Stimulated activated memory B cell treated with anti-CD40 and anti-IgM and Interleukin-4, amounts not matched to agents 10 μg/mL and 1 μg/mL and 100 μg/mL, for 72 hours (primary cell): ENCODE measurements around the gene EPHB2.

Experiments used
- ATAC-seq: fragments of 150-1000 bp; cut with Tn5 transposase; 2 replicates; pipeline ENCODE4 v1.10.0; 2021
- H3K27ac Mint-ChIP-seq: one replicate; pipeline ENCODE4 v1.8.0; 2022; ENCODE audit warnings: mild to moderate bottlenecking, mixed read lengths
- H3K27me3 Mint-ChIP-seq: one replicate; pipeline ENCODE4 v1.8.0; 2022; ENCODE audit warnings: mixed read lengths
- H3K36me3 Mint-ChIP-seq: one replicate; pipeline ENCODE4 v1.8.0; 2022; ENCODE audit warnings: mixed read lengths
- H3K4me1 Mint-ChIP-seq: one replicate; pipeline ENCODE4 v1.8.0; 2022; ENCODE audit warnings: mixed read lengths
- H3K4me3 Mint-ChIP-seq: one replicate; pipeline ENCODE4 v1.8.0; 2022; ENCODE audit warnings: mild to moderate bottlenecking, moderate library complexity, mixed read lengths
- H3K9me3 Mint-ChIP-seq: one replicate; pipeline ENCODE4 v1.8.0; 2022; ENCODE audit warnings: mixed read lengths

EPHB2 gene

DNA sequence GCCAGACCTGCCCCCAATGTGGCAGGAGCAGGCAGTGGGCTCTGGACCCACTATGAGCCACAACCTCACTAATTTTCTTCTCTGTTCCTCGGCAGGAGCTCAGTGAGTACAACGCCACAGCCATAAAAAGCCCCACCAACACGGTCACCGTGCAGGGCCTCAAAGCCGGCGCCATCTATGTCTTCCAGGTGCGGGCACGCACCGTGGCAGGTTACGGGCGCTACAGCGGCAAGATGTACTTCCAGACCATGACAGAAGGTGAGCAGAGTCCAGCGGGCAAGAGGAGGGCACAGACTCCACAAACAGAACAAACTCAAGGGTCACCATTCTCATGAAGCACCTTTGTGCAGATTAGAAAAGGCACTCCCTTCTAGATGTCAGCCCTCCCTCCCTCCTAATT is 182.2 kb downstream of the EPHB2 start:
- H3K27ac Mint-ChIP-seq: no peak overlapping the region
- H3K27me3 Mint-ChIP-seq: peaks cover 69% of the 10 kb centered on the region
- H3K9me3 Mint-ChIP-seq: no peaks in the 10 kb centered on the region
- no peaks in the 10 kb centered on the region for H3K36me3 Mint-ChIP-seq
- H3K4me3 Mint-ChIP-seq: no peak overlapping the region
- no peak for ATAC-seq
- no peaks in the 10 kb centered on the region for H3K4me1 Mint-ChIP-seq

DNA sequence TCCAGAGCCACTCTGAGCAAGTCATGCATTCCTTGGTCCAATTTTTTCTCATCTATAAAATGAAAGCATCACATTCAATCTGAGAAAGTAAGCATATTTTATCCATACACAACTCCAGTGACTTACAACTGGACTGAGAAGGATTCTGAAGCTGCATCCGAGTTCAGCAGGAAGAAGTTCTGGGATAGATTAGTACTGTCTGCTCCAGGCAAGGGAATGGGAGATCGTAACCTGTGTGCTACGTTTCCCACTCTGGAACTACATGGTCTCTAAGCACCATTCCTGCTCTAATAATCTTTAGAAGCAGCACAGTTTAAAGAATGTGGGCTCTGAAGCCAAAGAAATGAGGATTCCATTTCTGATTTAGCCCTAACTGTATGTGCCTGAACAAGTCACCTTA is 182.7 kb downstream of the EPHB2 start:
- no peak for ATAC-seq
- peaks cover 74% of the 10 kb centered on the region for H3K27me3 Mint-ChIP-seq
- H3K36me3 Mint-ChIP-seq: no peaks in the 10 kb centered on the region
- H3K27ac Mint-ChIP-seq: no peak overlapping the region
- H3K4me1 Mint-ChIP-seq: no peaks in the 10 kb centered on the region
- H3K9me3 Mint-ChIP-seq: no peaks in the 10 kb centered on the region
- H3K4me3 Mint-ChIP-seq: no peak overlapping the region

DNA sequence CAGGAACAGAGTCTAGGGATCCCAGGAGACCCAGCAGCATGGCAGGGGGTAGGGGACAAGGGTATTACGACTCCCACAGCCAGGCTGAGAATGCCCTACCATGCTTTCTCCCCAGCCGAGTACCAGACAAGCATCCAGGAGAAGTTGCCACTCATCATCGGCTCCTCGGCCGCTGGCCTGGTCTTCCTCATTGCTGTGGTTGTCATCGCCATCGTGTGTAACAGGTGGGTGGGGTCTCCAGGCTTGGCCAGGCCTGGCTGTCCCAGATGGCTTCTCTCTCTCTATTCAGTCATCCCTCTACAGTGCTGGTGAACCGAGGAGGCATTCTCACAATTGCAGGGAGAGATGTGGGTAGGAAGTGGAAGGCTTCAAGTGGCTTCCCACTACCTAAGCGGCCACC is 184.7 kb downstream of the EPHB2 start:
- no peak for ATAC-seq
- Mint-ChIP-seq H3K27ac (no peak overlapping the region), H3K4me1 (no peaks in the 10 kb centered on the region), H3K27me3 (peaks cover 65% of the 10 kb centered on the region), H3K36me3 (no peaks in the 10 kb centered on the region), H3K9me3 (no peaks in the 10 kb centered on the region), H3K4me3 (no peak overlapping the region)

DNA sequence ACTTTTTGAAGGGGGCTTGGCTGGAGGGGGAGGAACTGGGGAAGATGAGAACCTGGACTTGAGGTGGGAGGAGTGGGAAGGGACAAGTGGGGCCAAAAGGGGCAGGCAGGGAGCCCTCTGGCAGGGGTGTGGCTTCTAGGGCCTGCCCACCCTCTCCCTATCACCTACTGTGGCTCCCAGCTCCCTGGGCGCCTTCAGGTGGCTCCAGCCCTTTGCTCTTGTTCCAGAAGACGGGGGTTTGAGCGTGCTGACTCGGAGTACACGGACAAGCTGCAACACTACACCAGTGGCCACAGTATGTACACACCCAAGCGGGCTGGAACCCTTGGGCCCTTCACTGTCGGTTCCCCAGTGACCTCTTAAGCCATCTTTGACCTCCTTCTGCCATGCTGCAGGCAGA is 185.5 kb downstream of the EPHB2 start:
- Mint-ChIP-seq H3K4me3 (no peak overlapping the region), H3K9me3 (no peaks in the 10 kb centered on the region), H3K36me3 (no peaks in the 10 kb centered on the region), H3K4me1 (no peaks in the 10 kb centered on the region), H3K27me3 (peaks cover 57% of the 10 kb centered on the region), H3K27ac (no peak overlapping the region)
- ATAC-seq: no peak

DNA sequence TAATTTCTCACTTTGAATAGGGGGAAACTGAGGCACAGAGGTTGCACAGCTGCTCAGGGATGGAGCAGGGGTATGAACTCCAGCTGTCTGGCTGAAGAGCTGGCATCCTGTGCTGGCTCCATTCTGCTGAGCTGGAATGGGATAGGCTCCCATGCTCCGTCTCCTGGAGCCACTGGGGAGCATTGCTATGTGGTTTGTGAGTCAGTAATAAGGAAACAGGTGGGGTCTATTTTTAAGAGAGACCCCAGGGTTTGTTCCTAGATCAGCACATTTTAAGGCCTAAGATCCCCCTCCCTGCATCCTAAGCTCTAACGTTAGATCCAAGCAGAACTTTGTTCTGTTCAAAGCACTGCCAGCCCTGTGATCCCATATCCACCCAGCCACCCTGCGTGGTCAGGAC is 189.8 kb downstream of the EPHB2 start:
- H3K27me3 Mint-ChIP-seq: peaks cover 43% of the 10 kb centered on the region

DNA sequence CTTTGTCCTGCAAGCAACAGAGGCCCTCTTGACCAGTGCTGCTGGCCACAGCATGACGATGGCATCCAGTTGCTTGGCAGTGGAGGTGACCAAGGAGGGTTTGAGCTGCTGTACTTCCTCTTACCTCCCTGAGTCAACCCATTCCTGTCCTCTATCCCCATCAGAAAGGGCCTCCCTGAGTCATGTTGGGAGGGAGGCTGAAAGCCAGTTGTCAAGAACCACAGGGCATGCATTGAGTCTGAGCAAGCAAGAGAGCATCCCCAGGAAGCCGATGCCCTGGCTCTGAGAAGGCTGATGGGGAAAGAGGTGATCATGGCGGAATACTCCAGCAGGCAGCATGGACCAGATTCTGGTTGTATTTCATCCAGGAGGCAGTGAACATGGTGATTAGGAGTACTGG is 192.5 kb downstream of the EPHB2 start:
- Mint-ChIP-seq H3K4me3 (no peak overlapping the region), H3K36me3 (no peaks in the 10 kb centered on the region), H3K9me3 (no peaks in the 10 kb centered on the region), H3K27ac (no peak overlapping the region), H3K27me3 (peaks cover 18% of the 10 kb centered on the region), H3K4me1 (no peaks in the 10 kb centered on the region)
- no peak for ATAC-seq

More for the DNA sequence above, 189.8 kb downstream of the EPHB2 start:
- Mint-ChIP-seq H3K4me3 (no peak overlapping the region), H3K27ac (no peak overlapping the region), H3K9me3 (no peaks in the 10 kb centered on the region), H3K36me3 (no peaks in the 10 kb centered on the region), H3K4me1 (no peaks in the 10 kb centered on the region)
- no peak for ATAC-seq

DNA sequence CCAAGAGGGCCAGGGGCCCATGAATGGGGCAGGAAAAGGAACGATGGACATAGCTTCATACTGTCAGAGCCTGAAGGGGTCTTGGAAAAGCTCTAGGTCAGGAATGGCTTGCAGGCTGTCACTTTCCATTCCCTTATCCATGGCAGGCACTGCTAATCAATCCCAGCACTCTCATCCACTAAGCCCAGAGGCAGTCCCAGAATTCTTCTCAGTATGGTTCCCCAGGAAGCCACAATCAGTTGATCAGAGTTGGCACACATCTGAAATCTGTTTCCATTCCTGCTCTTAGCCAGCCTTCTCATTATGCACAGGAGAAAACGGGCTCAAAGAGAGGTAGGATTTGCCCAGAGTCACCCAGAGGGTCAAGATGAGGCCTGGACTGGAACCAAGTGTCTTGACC is 196.3 kb downstream of the EPHB2 start:
- no peak overlapping the region for H3K27ac Mint-ChIP-seq
- no peak for ATAC-seq
- no peaks in the 10 kb centered on the region for H3K36me3 Mint-ChIP-seq
- no peak overlapping the region for H3K4me3 Mint-ChIP-seq
- H3K4me1 Mint-ChIP-seq: no peaks in the 10 kb centered on the region
- no peaks in the 10 kb centered on the region for H3K9me3 Mint-ChIP-seq
- peaks cover 10% of the 10 kb centered on the region for H3K27me3 Mint-ChIP-seq

DNA sequence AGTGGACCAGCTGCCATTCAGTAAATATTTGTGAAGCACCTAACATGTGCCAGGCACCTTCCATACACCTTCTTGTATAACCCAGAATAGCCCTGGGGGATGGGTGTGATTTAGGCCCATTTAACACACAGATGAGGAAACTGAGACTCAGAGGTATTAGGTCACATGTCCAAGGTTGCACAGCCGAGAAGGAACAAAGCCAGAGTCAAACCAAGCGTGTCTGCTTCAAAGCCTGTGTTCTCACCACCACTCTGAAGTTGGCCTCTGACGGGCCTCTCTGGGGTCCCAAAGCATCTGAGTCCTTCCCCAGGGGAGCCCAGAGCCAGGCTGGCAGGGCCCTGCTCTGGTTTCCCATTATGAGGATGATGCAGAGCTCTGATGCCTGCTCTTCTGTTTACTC is 196.9 kb downstream of the EPHB2 start:
- Mint-ChIP-seq H3K9me3 (no peaks in the 10 kb centered on the region), H3K36me3 (no peaks in the 10 kb centered on the region), H3K4me3 (no peak overlapping the region), H3K27me3 (peaks cover 6% of the 10 kb centered on the region), H3K27ac (no peak overlapping the region), H3K4me1 (no peaks in the 10 kb centered on the region)
- no peak for ATAC-seq

DNA sequence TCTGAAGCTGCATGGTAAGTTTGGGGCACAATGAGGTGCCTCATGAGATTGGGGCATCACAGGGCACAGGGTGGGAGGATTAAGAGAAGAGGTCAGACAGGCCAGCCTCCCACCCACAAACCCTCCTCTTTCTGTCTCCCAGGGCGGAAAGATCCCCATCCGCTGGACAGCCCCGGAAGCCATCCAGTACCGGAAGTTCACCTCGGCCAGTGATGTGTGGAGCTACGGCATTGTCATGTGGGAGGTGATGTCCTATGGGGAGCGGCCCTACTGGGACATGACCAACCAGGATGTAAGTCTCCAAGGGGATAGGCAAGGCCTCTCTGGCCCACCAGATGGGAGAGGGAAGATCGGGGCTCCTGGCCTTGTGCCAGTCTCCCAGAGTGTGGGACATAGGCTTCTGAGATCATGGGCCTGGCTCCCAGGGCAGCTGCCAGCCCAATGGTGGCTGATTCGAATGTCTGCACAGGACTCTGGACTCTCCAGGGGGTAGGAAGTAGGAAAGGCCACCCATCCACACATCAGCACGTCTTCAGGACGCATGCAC is 198.3 kb downstream of the EPHB2 start:
- no peak for ATAC-seq
- Mint-ChIP-seq H3K4me3 (no peak overlapping the region), H3K27me3 (peaks cover 9% of the 10 kb centered on the region), H3K9me3 (no peaks in the 10 kb centered on the region), H3K4me1 (no peaks in the 10 kb centered on the region), H3K27ac (no peak overlapping the region), H3K36me3 (no peaks in the 10 kb centered on the region)

DNA sequence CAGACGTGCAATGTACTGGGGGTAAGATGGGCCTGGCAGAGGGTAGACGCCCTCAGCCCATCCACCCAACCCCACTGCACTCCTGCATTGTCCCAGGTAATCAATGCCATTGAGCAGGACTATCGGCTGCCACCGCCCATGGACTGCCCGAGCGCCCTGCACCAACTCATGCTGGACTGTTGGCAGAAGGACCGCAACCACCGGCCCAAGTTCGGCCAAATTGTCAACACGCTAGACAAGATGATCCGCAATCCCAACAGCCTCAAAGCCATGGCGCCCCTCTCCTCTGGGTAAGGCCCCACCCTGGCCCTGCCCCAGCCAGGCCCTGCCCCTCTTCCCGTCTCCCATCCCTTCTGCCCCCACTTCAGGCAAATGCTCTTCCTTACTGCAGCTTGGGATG is 199.6 kb downstream of the EPHB2 start:
- H3K9me3 Mint-ChIP-seq: no peaks in the 10 kb centered on the region
- H3K36me3 Mint-ChIP-seq: no peaks in the 10 kb centered on the region
- H3K4me1 Mint-ChIP-seq: no peaks in the 10 kb centered on the region
- ATAC-seq: no peak
- no peak overlapping the region for H3K4me3 Mint-ChIP-seq
- peaks cover 10% of the 10 kb centered on the region for H3K27me3 Mint-ChIP-seq
- H3K27ac Mint-ChIP-seq: no peak overlapping the region

DNA sequence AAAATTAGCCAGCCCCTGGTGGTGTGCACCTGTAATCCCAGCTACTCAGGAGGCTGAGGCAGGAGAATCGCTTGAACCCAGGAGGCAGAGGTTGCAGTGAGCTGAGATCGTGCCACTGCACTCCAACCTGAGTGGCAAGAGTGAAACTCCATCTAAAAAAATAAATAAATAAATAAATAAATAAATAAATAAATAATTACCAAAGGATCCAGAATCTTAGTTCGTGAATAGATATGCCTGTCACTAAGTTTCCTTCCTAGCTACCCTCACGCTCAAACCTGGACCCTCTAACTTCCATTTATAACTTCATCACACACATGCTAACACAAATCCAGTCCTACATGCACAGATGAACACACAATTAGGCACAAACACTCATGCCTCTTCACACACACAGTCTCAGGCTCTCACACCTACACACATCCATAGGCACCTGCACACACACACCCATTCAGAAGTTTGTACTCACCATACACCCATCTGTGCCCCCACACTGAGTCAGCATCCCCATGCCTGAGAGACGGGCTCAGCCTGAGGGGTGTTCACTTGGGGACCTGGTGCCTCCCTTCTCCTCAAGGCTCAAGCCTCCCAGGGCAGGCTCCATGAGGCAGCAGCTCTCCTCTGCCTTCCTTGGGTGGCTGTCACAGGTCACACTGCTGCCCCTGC is 200.5 kb downstream of the EPHB2 start:
- no peak for ATAC-seq
- H3K36me3 Mint-ChIP-seq: no peaks in the 10 kb centered on the region
- H3K4me3 Mint-ChIP-seq: no peak overlapping the region
- no peaks in the 10 kb centered on the region for H3K9me3 Mint-ChIP-seq
- H3K27me3 Mint-ChIP-seq: peaks cover 19% of the 10 kb centered on the region
- no peak overlapping the region for H3K27ac Mint-ChIP-seq
- H3K4me1 Mint-ChIP-seq: no peaks in the 10 kb centered on the region

DNA sequence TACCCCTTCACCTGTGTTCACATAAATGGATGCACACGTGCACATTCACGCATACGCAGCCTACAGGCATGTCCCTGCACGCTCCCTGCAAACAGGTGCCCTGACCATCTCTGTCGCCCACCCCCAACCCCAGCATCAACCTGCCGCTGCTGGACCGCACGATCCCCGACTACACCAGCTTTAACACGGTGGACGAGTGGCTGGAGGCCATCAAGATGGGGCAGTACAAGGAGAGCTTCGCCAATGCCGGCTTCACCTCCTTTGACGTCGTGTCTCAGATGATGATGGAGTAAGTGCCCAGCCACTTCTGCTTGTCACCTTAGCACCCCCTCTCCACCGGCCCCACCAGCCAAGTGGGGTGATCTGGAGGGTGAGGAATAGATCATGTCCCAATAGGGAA is 201.7 kb downstream of the EPHB2 start:
- Mint-ChIP-seq H3K9me3 (no peaks in the 10 kb centered on the region), H3K36me3 (no peaks in the 10 kb centered on the region), H3K27me3 (peaks cover 31% of the 10 kb centered on the region), H3K4me3 (no peak overlapping the region), H3K4me1 (no peaks in the 10 kb centered on the region), H3K27ac (no peak overlapping the region)
- no peak for ATAC-seq

DNA sequence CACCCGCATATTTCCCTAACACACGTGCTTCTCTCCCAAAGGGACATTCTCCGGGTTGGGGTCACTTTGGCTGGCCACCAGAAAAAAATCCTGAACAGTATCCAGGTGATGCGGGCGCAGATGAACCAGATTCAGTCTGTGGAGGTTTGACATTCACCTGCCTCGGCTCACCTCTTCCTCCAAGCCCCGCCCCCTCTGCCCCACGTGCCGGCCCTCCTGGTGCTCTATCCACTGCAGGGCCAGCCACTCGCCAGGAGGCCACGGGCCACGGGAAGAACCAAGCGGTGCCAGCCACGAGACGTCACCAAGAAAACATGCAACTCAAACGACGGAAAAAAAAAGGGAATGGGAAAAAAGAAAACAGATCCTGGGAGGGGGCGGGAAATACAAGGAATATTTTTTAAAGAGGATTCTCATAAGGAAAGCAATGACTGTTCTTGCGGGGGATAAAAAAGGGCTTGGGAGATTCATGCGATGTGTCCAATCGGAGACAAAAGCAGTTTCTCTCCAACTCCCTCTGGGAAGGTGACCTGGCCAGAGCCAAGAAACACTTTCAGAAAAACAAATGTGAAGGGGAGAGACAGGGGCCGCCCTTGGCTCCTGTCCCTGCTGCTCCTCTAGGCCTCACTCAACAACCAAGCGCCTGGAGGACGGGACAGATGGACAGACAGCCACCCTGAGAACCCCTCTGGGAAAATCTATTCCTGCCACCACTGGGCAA is 202.9 kb downstream of the EPHB2 start:
- H3K27me3 Mint-ChIP-seq: peaks cover 39% of the 10 kb centered on the region
- H3K4me3 Mint-ChIP-seq: no peak overlapping the region
- no peaks in the 10 kb centered on the region for H3K9me3 Mint-ChIP-seq
- H3K27ac Mint-ChIP-seq: no peak overlapping the region
- no peaks in the 10 kb centered on the region for H3K36me3 Mint-ChIP-seq
- ATAC-seq: no peak
- H3K4me1 Mint-ChIP-seq: no peaks in the 10 kb centered on the region

DNA sequence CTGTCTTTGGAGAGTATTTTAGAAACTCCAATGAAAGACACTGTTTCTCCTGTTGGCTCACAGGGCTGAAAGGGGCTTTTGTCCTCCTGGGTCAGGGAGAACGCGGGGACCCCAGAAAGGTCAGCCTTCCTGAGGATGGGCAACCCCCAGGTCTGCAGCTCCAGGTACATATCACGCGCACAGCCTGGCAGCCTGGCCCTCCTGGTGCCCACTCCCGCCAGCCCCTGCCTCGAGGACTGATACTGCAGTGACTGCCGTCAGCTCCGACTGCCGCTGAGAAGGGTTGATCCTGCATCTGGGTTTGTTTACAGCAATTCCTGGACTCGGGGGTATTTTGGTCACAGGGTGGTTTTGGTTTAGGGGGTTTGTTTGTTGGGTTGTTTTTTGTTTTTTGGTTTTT is 203.5 kb downstream of the EPHB2 start:
- no peak for ATAC-seq
- Mint-ChIP-seq H3K27me3 (peaks cover 39% of the 10 kb centered on the region), H3K36me3 (no peaks in the 10 kb centered on the region), H3K9me3 (no peaks in the 10 kb centered on the region), H3K4me3 (no peak overlapping the region), H3K4me1 (no peaks in the 10 kb centered on the region), H3K27ac (no peak overlapping the region)

DNA sequence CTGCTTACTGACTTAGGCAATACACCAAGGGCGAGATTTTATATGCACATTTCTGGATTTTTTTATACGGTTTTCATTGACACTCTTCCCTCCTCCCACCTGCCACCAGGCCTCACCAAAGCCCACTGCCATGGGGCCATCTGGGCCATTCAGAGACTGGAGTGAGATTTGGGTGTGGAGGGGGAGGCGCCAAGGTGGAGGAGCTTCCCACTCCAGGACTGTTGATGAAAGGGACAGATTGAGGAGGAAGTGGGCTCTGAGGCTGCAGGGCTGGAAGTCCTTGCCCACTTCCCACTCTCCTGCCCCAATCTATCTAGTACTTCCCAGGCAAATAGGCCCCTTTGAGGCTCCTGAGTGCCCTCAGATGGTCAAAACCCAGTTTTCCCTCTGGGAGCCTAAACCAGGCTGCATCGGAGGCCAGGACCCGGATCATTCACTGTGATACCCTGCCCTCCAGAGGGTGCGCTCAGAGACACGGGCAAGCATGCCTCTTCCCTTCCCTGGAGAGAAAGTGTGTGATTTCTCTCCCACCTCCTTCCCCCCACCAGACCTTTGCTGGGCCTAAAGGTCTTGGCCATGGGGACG is 204.1 kb downstream of the EPHB2 start:
- ATAC-seq: no peak
- Mint-ChIP-seq H3K36me3 (no peaks in the 10 kb centered on the region), H3K27ac (no peak overlapping the region), H3K4me1 (no peaks in the 10 kb centered on the region), H3K27me3 (peaks cover 39% of the 10 kb centered on the region), H3K4me3 (no peak overlapping the region), H3K9me3 (no peaks in the 10 kb centered on the region)

DNA sequence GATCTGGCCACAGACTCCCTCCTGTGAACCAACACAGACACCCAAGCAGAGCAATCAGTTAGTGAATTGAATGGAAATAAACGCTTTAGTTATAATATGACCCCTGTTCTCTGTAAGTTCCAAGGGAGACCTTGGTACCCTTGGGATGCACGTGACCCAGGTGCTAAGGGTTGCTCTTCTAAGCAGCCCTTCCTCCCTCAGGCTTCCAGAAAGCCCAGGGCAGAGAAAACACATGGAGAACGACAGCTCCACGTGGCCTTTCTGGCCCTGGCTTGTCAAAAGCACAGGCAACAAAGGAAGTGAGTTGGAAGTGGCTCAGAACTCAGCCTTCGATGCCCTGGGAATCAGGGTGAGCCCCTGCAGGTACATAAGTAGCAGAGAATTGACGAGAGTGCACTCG is 204.6 kb downstream of the EPHB2 start:
- Mint-ChIP-seq H3K27ac (no peak overlapping the region), H3K9me3 (no peaks in the 10 kb centered on the region), H3K36me3 (no peaks in the 10 kb centered on the region), H3K27me3 (peaks cover 39% of the 10 kb centered on the region), H3K4me3 (no peak overlapping the region), H3K4me1 (no peaks in the 10 kb centered on the region)
- no peak for ATAC-seq
